DND-41 (cell line): ENCODE data around the gene MBTD1.
"Not testable (repeated sequence)": the region's sequence is repeated elsewhere in the genome, so short reads cannot be mapped to it uniquely, and the experiment has no call there.

ENCODE experiments used
- ATAC-seq: fragments of 200-7000 bp; cut with Tn5 transposase; 3 replicates; pipeline ENCODE4 v1.9.1; 2021; ENCODE audit warnings: low read depth; ENCODE audit not compliant: insufficient read depth
- DNase-seq: peaks from one replicate; pipeline ENCODE4 v3.0.0-alpha.2; 2020
- H2AFZ ChIP-seq: 2 replicates; pipeline ENCODE4 v1.6.0; 2012; ENCODE audit warnings: low read depth, low read length
- H3K27ac ChIP-seq: 2 replicates; pipeline ENCODE4 v1.5.1; 2012; ENCODE audit warnings: low read length, inconsistent platforms
- H3K27me3 ChIP-seq: fragments of 200-600 bp; sonication (generic); 2 replicates; pipeline ENCODE4 v1.6.0; 2012; ENCODE audit warnings: low read length, mild to moderate bottlenecking, inconsistent platforms; ENCODE audit not compliant: insufficient read depth, poor library complexity
- H3K36me3 ChIP-seq: 2 replicates; pipeline ENCODE4 v1.5.1; 2012; ENCODE audit warnings: low read length, inconsistent platforms; ENCODE audit not compliant: insufficient read depth
- H3K4me1 ChIP-seq: 2 replicates; pipeline ENCODE4 v1.5.1; 2012; ENCODE audit warnings: mild to moderate bottlenecking, low read length; ENCODE audit not compliant: insufficient read depth
- H3K4me2 ChIP-seq: 2 replicates; pipeline ENCODE4 v1.6.0; 2012; ENCODE audit warnings: mild to moderate bottlenecking, moderate library complexity, low read length, inconsistent platforms; ENCODE audit not compliant: insufficient read depth
- H3K4me3 ChIP-seq, 2 experiments: fragments of 200-600 bp in 1 of 2; shearing (Covaris generic) in 1 of 2; 2 replicates each; pipeline ENCODE4 v1.5.1; 2012 to 2016; ENCODE audit warnings: inconsistent platforms in 2 of 2, low read length in 2 of 2, mild to moderate bottlenecking in 2 of 2, low read depth in 1 of 2, moderate library complexity in 1 of 2
- H3K79me2 ChIP-seq: 2 replicates; pipeline ENCODE4 v1.6.0; 2012; ENCODE audit warnings: low read length, inconsistent platforms; ENCODE audit not compliant: insufficient read depth
- H3K9ac ChIP-seq: 2 replicates; pipeline ENCODE4 v1.6.0; 2012; ENCODE audit warnings: low read depth, mild to moderate bottlenecking, inconsistent platforms, low read length, moderate library complexity
- H3K9me3 ChIP-seq: 2 replicates; pipeline ENCODE4 v1.5.1; 2012; ENCODE audit warnings: low read length, moderate library complexity, mild to moderate bottlenecking, inconsistent platforms; ENCODE audit not compliant: insufficient read depth, severe bottlenecking
- H4K20me1 ChIP-seq: 2 replicates; pipeline ENCODE4 v1.6.0; 2012; ENCODE audit warnings: low read length; ENCODE audit not compliant: insufficient read depth
- CTCF ChIP-seq: IDR thresholded peaks from 2 replicates; pipeline ENCODE4 v1.5.1; 2012; ENCODE audit warnings: borderline replicate concordance, low read length, moderate library complexity, mild to moderate bottlenecking; ENCODE audit not compliant: poor library complexity, severe bottlenecking; ENCODE audit errors: extremely low read depth
- EZH2 ChIP-seq: IDR thresholded peaks from 3 replicates; pipeline ENCODE4 v1.6.1; 2012; ENCODE audit warnings: borderline replicate concordance, low read depth, mild to moderate bottlenecking, moderate library complexity, low read length, inconsistent platforms; ENCODE audit not compliant: severe bottlenecking

Gene MBTD1

GRCh38 chr17:51230306-51230705 lies 29.5 kb downstream of the MBTD1 start:
- Histone ChIP-seq H3K36me3 (0 out of 2 replicates have a peak, but pooled peaks cover 6% of the 10 kb centered on the region), H3K9ac (no peak overlapping the region), H3K4me1 (no peaks in the 10 kb centered on the region), H4K20me1 (peaks cover 27% of the 10 kb centered on the region; the same call in 1 of the 2 replicates), H3K9me3 (no peaks in the 10 kb centered on the region), H3K4me2 (no peak overlapping the region), H2AFZ (no peak overlapping the region), H3K79me2 (peaks cover 81% of the 10 kb centered on the region), H3K27me3 (no peaks in the 10 kb centered on the region), H3K27ac (no peak overlapping the region), H3K4me3 (no peak overlapping the region)
- TF ChIP-seq CTCF, result no peak
- TF ChIP-seq EZH2, result no peak
- no peak for ATAC-seq
- no peak for DNase-seq

GRCh38 chr17:51229889-51230288 lies 30.0 kb downstream of the MBTD1 start:
- no peak for DNase-seq
- Histone ChIP-seq H4K20me1 (peaks cover 28% of the 10 kb centered on the region; the same call in 1 of the 2 replicates), H3K4me2 (no peak overlapping the region), H3K4me1 (no peaks in the 10 kb centered on the region), H3K9ac (no peak overlapping the region), H3K27me3 (no peaks in the 10 kb centered on the region), H3K79me2 (peaks cover 80% of the 10 kb centered on the region), H3K9me3 (no peaks in the 10 kb centered on the region), H2AFZ (no peak overlapping the region), H3K27ac (no peak overlapping the region), H3K36me3 (peaks cover 9% of the 10 kb centered on the region), H3K4me3 (no peak overlapping the region)
- no peak for ATAC-seq
- TF ChIP-seq CTCF, result no peak
- TF ChIP-seq EZH2, result no peak

- TF ChIP-seq CTCF, result no peak
- TF ChIP-seq EZH2, result no peak
- Histone ChIP-seq H3K27me3 (no peaks in the 10 kb centered on the region), H3K27ac (no peak overlapping the region), H3K36me3 (peaks cover 26% of the 10 kb centered on the region), H3K9ac (no peak overlapping the region), H4K20me1 (peaks cover 26% of the 10 kb centered on the region; the same call in 1 of the 2 replicates), H3K4me3 (no peak overlapping the region), H2AFZ (no peak overlapping the region), H3K4me2 (no peak overlapping the region), H3K4me1 (no peaks in the 10 kb centered on the region), H3K9me3 (no peaks in the 10 kb centered on the region), H3K79me2 (peaks cover 66% of the 10 kb centered on the region)
- ATAC-seq, result no peak
- no peak for DNase-seq
These were observed 31.7 kb downstream of the MBTD1 start for GRCh38 chr17:51228161-51228560.

DNA sequence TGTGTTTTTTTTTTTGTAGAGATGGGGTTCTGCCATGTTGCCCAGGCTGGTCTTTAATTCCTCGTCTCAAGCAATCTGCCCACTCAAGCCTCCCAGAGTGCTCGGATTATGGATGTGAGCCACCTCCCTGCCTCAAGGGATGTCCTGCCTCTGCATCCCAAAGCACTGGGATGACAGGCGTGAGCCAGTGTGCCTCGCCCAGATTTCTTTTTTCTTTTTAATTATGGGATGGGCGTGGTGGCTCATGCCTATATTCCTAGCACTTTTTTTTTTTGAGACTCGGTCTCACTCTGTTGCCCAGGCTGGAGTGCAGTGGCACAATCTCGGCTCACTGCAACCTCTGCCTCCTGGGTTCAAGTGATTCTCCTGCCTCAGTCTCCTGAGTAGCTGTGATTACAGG lies 34.3 kb downstream of the MBTD1 start:
- not testable (repeated sequence) for H3K27ac ChIP-seq, H3K9ac ChIP-seq, DNase-seq, ATAC-seq, H3K4me3 ChIP-seq, H3K4me1 ChIP-seq, H3K9me3 ChIP-seq, H3K4me2 ChIP-seq, H2AFZ ChIP-seq, H3K27me3 ChIP-seq
- Histone ChIP-seq H3K79me2 (peaks cover 46% of the 10 kb centered on the region), H4K20me1 (peaks cover 16% of the 10 kb centered on the region; the same call in 1 of the 2 replicates), H3K36me3 (peaks cover 52% of the 10 kb centered on the region)
